Hippocampal formation (tissue), 2 donors: ENCODE data around the gene ADGRV1.
"Not testable (repeated sequence)": the region's sequence is repeated elsewhere in the genome, so short reads cannot be mapped to it uniquely, and the experiment has no call there.

Experiments used
- DNase-seq, 2 donors: peaks; one replicate each; lab custom pipeline; 2025; lab: John Stamatoyannopoulos, UW

The ADGRV1 gene

GRCh38 chr5:90645024-90645610, 86.5 kb downstream of the ADGRV1 start:
- DNase-seq = no peak

DNA sequence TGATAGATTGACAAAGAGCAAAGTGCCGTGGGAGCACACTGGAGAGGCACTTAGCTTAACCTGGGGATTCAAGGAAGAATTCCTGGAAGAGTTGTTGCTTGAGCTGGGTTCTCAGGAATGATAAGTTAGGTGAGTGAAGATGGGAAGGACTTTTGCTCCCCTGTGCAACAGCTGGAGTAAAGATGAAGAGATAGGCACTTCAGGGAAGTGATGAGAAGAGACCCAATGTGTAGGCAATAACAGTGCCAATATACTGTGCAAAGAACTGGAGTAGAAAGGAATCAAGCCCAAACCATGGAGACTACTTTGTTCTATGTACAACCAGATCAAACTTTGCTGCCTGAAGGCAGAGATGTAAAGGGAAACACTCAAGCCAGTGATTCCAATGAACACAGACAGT, 92.2 kb downstream of the ADGRV1 start:
- DNase-seq = no peak

GRCh38 chr5:90654215-90654614, 95.6 kb downstream of the ADGRV1 start:
- DNase-seq = no peak

GRCh38 chr5:90655423-90655822, 96.8 kb downstream of the ADGRV1 start:
- DNase-seq = no peak

DNA sequence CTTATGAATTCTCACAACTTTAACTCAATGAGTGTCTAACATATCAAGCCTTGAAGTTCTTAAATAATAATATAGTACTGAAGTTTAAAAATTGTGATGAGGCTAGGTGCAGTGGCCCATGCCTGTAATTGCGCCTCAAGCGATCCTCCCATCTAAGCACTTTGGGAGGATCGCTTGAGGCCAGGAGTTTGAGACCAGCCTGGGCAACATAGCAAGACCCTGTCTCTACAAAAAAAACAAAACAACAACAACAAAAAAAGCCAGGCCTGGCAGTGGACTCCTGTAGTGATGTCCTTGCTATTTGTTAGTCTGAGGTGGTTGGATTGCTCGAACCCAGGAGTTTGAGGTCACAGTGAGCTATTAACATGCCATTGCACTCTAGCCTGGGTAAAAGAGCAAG, 98.4 kb downstream of the ADGRV1 start:
- no peak for DNase-seq

- DNase-seq = no peak
Measured at GRCh38 chr5:90657788-90658187, 99.2 kb downstream of the ADGRV1 start.

- DNase-seq = no peak
Measured at GRCh38 chr5:90658620-90659019, 100.0 kb downstream of the ADGRV1 start.

DNA sequence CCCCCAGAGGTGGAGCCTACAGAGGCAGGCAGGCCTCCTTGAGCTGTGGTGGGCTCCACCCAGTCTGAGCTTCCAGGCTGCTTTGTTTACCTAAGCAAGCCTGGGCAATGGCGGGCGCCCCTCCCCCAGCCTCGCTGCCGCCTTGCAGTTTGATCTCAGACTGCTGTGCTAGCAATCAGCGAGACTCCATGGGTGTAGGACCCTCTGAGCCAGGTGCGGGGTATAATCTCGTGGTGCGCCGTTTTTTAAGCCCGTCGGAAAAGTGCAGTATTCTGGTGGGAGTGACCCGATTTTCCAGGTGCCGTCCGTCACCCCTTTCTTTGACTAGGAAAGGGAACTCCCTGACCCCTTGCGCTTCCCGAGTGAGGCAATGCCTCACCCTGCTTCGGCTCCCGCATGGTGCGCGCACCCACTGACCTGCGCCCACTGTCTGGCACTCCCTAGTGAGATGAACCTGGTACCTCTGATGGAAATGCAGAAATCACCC, 109.5 kb downstream of the ADGRV1 start:
- not testable (repeated sequence) for DNase-seq

DNA sequence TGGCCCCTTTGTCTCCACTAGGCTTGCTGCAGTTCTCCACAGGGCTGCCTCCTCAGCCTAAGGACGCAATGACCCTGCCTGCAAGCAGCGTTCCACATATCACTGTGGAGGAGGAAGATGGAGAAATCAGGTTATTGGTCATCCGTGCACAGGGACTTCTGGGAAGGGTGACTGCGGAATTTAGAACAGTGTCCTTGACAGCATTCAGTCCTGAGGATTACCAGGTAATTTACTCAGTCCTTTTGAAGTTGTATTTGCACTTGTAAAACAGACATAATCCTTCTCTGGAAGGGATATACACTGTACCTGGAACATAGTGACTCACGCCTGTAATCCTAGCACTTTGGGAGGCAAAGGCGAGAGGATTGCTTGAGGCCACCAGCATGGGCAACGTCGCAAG, 116.6 kb downstream of the ADGRV1 start:
- DNase-seq = no peak

DNA sequence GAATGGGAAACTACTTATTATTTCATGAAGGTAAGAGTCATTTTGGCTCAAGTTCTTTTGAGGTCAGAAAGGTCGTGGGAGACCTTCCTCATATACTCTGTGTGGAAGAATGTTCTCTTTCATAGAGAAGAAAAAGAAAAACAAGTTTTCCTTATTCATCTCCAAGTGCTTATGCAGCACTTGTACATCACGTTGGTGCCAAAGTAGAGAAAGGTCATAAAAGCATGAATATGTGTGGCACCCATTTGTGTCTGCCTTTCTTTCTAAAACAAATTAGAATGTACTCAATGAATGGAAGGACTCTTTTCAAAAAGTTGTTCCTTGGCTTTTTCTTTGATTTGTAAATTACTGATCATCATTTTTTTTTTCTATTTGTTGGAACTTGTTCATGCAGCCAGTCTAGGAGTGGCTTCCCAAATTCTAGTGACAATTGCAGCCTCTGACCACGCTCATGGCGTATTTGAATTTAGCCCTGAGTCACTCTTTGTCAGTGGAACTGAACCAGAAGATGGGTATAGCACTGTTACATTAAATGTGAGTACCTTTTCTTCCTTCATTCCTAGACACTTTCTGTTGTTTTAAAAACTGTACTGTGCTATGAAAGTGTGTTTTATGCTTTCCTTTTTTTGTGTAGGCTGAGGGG, 122.4 kb downstream of the ADGRV1 start:
- peak in 1 of 2 donors; percentile 44 for DNase-seq

- no peak for DNase-seq
Measured at GRCh38 chr5:90682278-90682677, 123.7 kb downstream of the ADGRV1 start.

GRCh38 chr5:90685425-90686022, 126.9 kb downstream of the ADGRV1 start:
- no peak for DNase-seq

DNA sequence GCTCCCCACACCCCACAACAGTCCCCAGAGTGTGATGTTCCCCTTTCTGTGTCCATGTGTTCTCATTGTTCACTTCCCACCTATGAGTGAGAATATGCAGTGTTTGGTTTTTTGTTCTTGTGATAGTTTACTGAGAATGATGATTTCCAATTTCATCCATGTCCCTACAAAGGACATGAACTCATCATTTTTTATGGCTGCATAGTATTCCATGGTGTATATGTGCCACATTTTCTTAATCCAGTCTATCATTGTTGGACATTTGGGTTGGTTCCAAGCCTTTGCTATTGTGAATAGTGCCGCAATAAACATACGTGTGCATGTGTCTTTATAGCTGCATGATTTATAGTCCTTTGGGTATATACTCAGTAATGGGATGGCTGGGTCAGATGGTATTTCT, 127.8 kb downstream of the ADGRV1 start:
- DNase-seq = not testable (repeated sequence)

- not testable (repeated sequence) for DNase-seq
Measured at GRCh38 chr5:90687458-90687857, 128.9 kb downstream of the ADGRV1 start.

DNA sequence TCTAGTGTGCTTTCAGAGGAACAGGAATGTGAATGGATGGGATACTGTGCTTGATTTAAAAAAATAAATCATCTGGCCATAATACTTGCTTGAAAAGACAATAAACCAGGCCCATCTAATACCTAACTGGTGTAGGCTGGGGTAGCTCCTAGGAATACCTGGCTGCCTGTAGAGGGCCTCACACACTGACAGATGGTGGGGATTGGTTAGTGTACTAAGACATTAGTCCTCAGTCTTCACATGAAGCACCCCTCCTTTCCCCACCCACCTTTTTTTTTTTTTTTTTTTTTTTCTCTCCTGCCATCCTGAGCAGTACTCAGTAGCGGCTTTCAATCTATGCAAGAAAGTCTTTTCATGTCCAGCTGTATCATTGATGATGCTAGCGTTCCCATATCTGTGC, 130.5 kb downstream of the ADGRV1 start:
- no peak for DNase-seq

- no peak for DNase-seq
Measured at GRCh38 chr5:90690307-90690706, 131.7 kb downstream of the ADGRV1 start.

- DNase-seq = no peak
Measured at GRCh38 chr5:90691533-90691932, 132.9 kb downstream of the ADGRV1 start.

DNA sequence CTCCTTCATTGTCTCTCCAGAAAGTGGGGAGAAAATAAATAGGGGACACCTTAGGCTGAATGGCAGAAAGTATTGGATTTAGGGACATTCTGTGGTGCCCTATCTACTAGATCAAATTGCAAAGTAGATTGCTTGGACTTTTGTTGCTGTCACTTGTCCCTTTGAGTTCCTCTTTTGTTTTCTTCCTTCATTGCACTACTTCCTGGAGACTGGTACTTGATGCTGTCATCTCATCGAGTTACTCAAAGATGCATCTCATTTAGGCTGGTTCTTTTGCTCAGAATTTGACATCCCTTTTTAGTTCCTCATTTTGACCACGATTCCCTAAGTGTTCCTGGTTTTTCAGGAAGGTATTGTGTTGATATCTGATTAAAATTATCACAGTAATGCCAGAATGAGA, 137.6 kb downstream of the ADGRV1 start:
- DNase-seq = no peak

DNA sequence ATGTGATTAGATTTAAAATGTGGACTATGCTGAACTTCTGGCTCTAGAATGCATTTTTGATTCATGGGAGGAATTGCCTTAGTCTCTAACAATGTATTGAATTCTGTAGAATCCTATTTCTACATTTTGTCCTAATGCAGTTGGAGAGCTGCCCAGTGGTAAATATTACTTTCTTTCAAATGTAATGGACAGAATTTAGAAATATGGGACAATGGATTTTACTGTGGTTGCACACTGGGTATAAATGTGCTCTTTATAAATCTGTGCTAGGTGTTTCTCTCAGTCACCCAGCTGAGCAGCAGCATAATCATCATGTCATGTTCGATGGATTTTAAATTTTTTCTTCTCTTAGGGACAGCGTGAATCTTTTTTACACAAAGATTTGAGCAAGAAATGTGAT, 141.7 kb downstream of the ADGRV1 start:
- no peak for DNase-seq

DNA sequence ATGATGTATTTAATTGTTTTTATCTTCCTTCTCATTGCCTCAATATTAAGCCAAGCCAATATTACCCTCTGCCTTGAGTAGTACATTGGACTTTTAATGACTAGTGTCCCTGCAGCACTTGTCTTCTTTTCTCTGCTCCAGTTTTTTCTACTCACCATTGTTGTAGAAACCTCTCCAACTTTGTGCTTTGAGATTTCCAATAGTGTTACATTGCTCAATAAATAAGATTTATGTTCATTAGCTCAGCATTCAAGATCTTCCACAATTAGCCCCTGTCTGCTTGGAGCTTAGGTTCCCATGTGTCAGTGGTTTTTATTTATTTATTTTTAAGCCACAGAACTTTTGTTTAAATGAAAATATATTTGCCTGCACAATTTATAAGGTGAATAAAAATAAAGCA, 145.3 kb downstream of the ADGRV1 start:
- DNase-seq = no peak

DNA sequence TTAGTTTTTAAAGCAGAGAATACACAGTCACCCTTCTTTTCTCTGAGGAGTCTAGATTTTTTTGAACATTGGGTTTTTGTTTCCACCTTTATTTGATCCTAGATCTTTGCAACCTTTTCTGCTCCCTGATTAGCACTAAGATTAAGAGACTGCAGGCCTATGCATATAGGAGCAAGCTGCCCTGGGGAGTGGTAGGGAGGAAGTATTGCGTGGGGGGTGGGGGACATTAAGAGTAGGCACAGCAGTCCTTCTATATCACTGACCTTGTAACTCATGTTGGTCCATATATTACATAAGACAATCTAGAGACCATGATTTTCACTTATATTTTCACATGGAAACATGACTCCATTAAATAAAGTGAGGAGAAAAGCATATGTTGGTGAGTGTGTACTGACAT, 149.1 kb downstream of the ADGRV1 start:
- no peak for DNase-seq

DNA sequence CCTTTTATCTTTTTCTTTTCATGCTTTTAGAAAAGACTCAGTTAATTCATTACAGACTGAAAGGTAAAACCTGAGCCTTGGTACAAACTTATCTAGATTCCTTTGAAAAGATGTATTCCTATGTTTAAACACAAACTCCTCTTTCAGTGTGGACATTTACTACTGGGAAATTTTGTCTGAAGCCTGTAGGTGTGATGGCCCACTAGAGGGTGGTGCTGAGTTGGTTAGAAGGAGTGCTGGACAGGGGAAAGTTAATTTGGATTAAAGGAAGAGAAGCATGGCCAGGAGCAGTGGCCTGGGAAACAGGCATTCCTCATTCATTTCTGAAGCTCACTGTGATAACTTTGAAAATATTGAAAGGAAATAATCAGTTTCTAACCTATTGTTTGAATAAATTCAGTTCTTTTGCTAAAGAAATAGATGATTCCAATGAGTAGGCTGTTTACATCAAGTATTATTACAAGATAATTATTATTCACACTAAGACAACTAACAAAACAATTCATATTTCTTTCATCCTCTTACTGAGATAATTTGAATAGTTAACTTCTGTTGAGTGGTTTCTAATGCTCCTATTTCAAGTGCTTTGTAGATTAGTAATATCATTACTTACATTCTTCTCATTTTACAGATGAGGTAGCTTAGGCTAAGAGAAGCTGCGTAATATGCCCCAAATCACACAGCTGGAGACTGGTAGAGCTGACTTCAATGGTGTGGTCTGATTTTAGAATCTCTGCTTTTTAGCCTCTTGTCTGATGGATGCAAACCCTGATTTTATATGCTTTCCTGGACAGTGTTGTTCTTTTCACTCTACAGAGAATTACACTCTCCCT, 150.9 kb downstream of the ADGRV1 start:
- peak in 1 of 2 donors; percentile 45 for DNase-seq

DNA sequence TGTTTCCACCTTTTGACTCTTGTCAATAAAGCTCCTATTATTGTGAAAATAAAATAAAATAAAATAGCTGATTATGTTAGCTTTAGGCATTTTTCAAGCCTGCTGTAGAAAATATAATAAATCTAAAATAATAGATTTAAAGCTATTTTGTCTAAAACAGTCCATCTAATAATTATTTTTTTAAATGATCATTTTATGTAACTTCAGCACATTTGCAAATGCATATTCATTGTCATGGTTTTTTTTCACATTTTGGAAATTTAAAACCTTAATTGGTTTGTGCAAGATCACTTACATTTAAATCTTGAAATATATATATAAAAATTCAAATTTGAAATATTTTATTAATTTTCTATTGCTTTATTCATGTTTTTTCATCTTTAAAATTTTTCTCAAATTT, 159.8 kb downstream of the ADGRV1 start:
- no peak for DNase-seq
